BE2C (cell line): Measurements from ENCODE around the gene RABGGTA.
A peak's percentile ranks its signal among the peaks of the same experiment; 100 is the strongest.

Source experiments
- DNase-seq: peaks from one replicate; pipeline ENCODE4 v3.0.0-alpha.2; 2020
- H3K27me3 ChIP-seq: fragments of 250-450 bp; sonication (Bioruptor Pico); 2 replicates; pipeline ENCODE4 v1.5.1; 2020; ENCODE audit warnings: mild to moderate bottlenecking
- H3K36me3 ChIP-seq: fragments of 250-450 bp; sonication (Bioruptor Pico); 2 replicates; pipeline ENCODE4 v1.5.1; 2020; ENCODE audit warnings: mild to moderate bottlenecking
- H3K4me1 ChIP-seq: fragments of 250-450 bp; sonication (Bioruptor Pico); 2 replicates; pipeline ENCODE4 v1.5.1; 2020
- H3K4me3 ChIP-seq: 2 replicates; pipeline ENCODE4 v1.5.1; 2011; ENCODE audit warnings: low read depth, low read length
- H3K9me3 ChIP-seq: fragments of 250-450 bp; sonication (Bioruptor Pico); 2 replicates; pipeline ENCODE4 v1.5.1; 2020
- TF ChIP-seq, protein P1 (sequence below): IDR thresholded peaks from 2 replicates; pipeline ENCODE4 v1.5.1; 2012; ENCODE audit warnings: mild to moderate bottlenecking, low read depth, low read length

The RABGGTA gene

DNA sequence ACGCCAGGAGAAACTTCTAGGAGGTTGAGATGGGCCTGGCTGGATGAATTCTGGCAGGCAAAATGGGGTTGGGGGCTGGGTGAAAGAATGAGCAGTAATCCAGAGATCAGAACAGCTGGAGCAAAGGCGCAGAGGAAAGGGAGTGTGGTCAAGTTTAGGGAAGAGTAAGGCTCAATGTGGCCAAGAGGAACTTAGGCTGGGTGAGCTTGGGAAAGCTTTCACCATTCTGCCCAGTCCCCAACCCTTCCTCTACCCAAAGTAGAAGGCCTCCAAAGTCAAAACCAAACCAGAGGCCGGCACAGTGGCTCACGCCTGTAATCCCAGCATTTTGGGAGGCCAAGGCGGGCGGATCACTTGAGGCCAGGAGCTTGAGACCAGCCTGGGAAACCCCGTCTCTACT lies 10.2 kb upstream of the RABGGTA start:
- no peak overlapping the region for H3K4me3 ChIP-seq
- no peaks in the 10 kb centered on the region for H3K36me3 ChIP-seq
- H3K9me3 ChIP-seq = no peaks in the 10 kb centered on the region
- H3K27me3 ChIP-seq = no peaks in the 10 kb centered on the region
- no peak for DNase-seq
- peaks cover 2% of the 10 kb centered on the region; the same call in 1 of the 2 replicates for H3K4me1 ChIP-seq
- TF ChIP-seq, protein P1, sequence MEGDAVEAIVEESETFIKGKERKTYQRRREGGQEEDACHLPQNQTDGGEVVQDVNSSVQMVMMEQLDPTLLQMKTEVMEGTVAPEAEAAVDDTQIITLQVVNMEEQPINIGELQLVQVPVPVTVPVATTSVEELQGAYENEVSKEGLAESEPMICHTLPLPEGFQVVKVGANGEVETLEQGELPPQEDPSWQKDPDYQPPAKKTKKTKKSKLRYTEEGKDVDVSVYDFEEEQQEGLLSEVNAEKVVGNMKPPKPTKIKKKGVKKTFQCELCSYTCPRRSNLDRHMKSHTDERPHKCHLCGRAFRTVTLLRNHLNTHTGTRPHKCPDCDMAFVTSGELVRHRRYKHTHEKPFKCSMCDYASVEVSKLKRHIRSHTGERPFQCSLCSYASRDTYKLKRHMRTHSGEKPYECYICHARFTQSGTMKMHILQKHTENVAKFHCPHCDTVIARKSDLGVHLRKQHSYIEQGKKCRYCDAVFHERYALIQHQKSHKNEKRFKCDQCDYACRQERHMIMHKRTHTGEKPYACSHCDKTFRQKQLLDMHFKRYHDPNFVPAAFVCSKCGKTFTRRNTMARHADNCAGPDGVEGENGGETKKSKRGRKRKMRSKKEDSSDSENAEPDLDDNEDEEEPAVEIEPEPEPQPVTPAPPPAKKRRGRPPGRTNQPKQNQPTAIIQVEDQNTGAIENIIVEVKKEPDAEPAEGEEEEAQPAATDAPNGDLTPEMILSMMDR = no peak

DNA sequence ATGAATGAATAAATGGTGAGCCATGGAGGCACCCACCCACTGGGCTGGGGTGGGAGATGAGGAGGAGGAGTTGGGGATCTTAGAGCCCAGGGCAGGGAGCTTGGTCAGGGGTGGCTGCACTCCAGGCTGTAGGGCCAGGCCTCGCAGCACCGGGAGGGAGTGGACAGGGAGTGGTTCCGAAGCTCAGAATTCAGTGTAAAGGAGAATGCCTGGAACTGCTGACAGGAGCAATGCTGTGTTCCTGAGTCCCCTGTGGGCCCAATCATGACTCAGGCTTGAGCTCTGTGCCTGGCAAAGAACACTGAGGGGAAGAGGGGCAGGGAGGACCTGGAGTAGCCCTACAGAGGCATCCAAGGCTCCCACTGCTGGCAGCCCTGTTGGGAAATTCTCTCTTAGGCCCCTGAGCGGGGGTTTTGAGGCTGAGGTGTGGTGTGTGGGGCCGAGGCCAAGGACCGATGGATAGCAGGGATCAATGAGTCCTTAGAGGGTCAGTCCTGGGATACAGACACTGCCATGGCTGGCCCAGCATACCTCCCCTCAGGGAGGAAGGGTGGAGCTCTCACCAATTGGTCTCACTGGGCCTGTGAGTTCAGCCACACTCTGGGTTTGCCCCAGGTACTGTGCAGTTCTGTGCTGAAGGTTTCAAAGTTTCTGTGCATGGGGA lies 9.5 kb upstream of the RABGGTA start:
- Histone ChIP-seq H3K4me1 (peaks cover 2% of the 10 kb centered on the region; the same call in 1 of the 2 replicates), H3K36me3 (no peaks in the 10 kb centered on the region), H3K9me3 (no peaks in the 10 kb centered on the region), H3K27me3 (no peaks in the 10 kb centered on the region), H3K4me3 (no peak overlapping the region)
- TF ChIP-seq, protein P1 = no peak
- DNase-seq = no peak

- Histone ChIP-seq H3K27me3 (no peaks in the 10 kb centered on the region), H3K4me3 (no peak overlapping the region), H3K4me1 (peaks cover 2% of the 10 kb centered on the region; the same call in 1 of the 2 replicates), H3K9me3 (no peaks in the 10 kb centered on the region), H3K36me3 (no peaks in the 10 kb centered on the region)
- DNase-seq = peak; percentile 51
- TF ChIP-seq, protein P1 = peak; percentile 34
These were observed 8.1 kb upstream of the RABGGTA start for GRCh38 chr14:24279301-24280186.

DNA sequence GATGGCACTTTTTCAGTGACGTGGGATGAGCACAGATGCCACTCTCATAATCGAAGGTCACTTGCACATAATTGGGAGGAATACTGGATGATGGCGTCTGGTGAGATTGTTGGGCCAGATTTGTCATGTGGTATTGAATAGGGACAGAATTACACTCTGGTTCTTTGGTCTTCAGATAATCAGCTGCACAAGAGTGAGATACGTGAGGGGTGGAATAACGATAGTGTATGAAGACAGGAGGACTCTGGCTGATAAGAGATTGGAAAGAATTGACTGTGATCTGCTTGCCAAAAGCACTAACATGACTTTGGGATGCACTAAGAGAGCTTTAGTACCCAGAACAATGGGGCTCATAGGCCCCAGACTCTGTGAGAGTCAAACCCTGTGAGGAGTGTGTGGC lies 7.0 kb upstream of the RABGGTA start:
- Histone ChIP-seq H3K4me3 (no peak overlapping the region), H3K4me1 (peaks cover 2% of the 10 kb centered on the region; the same call in 1 of the 2 replicates), H3K27me3 (no peaks in the 10 kb centered on the region), H3K9me3 (no peaks in the 10 kb centered on the region), H3K36me3 (no peaks in the 10 kb centered on the region)
- no peak for DNase-seq
- TF ChIP-seq, protein P1 = no peak

DNA sequence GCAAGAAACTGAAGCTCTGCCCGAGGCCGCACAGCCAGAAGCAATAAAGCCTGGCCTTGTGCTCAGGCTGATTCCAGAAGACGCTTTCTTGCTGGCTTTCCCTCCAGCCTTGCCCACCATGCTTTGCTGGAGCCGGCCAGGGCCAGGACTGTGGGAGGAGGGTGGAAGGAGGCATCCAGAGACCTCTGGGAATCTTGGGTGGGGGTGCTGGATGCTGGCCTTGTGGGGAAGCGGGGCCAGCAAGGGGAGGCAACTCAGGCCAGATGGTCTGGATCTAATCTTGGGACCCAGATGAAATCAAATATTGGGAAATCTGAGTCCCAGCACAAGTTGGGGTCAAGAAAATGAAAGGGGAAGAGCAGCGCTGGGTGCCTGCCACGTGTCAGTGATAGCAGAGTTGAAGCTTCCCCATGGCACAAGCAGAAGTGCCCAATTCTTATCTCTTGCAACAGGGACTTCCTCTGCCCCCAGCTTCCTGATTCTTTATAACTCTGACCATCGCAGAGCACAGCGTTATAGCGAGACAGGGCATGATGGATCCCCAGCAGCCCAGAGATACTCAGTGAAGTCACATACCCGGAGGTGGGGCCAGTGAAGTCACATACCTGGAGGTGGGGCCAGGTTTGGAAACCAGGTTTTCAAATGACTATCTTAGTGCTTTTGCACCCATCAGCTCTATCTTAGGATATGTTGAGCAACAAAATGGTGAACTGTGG lies 6.4 kb upstream of the RABGGTA start:
- H3K27me3 ChIP-seq = no peaks in the 10 kb centered on the region
- H3K4me3 ChIP-seq = no peak overlapping the region
- no peaks in the 10 kb centered on the region for H3K36me3 ChIP-seq
- no peaks in the 10 kb centered on the region for H3K9me3 ChIP-seq
- DNase-seq = no peak
- TF ChIP-seq, protein P1 = no peak
- H3K4me1 ChIP-seq = peaks cover 2% of the 10 kb centered on the region; the same call in 1 of the 2 replicates
